ENCODE measurements around the gene RNASE12. TPM values are rescaled to one million over a fixed set of nuclear protein-coding genes. Genes with fewer than 3 reads are reported as not detected.

RNASE12 gene
- total RNA-seq, 6 experiments from 2014 or later = not detected

DNA sequence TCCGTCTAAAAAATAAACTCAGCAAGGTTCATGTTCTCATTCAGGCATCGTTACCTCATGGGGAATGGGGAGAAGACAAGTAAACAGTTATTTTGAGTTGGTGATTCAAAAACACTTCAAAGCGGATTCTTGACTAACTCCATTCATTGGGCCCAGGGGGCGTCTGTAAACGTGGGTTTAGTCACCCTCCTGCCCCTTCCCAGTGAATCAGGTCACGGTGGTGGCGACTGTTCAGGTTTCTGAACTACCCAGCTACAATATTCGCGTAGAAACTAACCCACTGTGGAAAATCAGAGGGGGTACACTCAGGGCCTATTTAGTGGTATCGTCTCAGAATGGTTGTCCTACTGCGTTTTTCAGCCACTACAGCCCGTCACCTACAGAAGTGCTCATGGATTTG, 35.1 kb upstream of the RNASE12 start:
- TF ChIP-seq POLR2A (IDR thresholded peaks at IDR 0.05) = no peak
- TF ChIP-seq, protein P1, sequence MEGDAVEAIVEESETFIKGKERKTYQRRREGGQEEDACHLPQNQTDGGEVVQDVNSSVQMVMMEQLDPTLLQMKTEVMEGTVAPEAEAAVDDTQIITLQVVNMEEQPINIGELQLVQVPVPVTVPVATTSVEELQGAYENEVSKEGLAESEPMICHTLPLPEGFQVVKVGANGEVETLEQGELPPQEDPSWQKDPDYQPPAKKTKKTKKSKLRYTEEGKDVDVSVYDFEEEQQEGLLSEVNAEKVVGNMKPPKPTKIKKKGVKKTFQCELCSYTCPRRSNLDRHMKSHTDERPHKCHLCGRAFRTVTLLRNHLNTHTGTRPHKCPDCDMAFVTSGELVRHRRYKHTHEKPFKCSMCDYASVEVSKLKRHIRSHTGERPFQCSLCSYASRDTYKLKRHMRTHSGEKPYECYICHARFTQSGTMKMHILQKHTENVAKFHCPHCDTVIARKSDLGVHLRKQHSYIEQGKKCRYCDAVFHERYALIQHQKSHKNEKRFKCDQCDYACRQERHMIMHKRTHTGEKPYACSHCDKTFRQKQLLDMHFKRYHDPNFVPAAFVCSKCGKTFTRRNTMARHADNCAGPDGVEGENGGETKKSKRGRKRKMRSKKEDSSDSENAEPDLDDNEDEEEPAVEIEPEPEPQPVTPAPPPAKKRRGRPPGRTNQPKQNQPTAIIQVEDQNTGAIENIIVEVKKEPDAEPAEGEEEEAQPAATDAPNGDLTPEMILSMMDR (IDR thresholded peaks at IDR 0.05) = no peak
- 30% methylated on average over 12 of the region's 12 CpGs for WGBS (ENCODE audit: insufficient coverage, low coverage, low lambda C conversion rate, missing lambda C conversion rate)
- Histone ChIP-seq H3K27me3 (peaks cover 0 to 28% of the 10 kb centered on the region in 2 donors), H3K4me3 (no peak overlapping the region), H3K4me1 (no peaks in the 10 kb centered on the region), H3K36me3 (no peaks in the 10 kb centered on the region), H3K27ac (no peak overlapping the region), H3K9me3 (no peaks in the 10 kb centered on the region)
- intact Hi-C loops (cut with DNase I) = no loop called here
- ATAC-seq (no peak), DNase-seq (no peak)

DNA sequence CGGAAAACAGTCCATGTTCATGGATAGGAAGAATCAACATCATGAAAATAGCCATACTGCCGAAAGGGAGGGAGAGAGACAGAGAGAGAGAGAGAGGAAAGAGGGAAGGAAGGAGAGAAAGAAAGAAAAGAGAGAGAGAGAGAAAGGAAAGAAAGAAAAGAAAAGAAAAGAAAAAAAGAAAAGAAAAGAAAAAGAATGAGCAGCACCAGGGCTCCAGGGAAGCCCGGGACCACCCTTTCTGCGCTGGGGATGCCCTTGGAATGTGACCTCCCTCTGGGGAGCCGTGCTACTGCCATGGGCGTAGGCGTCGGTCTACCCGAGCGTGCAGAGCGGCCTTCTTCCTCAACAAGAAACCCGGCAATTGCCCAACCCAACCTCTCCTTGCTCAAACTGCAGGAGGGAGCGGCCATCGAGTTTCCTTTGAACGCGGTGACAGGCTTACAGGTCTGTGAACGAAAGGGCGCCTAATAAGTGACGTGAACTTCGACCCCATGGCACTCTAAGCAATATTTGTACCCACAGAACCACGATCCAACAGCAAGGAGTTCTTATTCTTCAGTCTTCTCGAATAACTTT, 33.4 kb upstream of the RNASE12 start:
- peak in 2 of 3 donors; percentile 56 to 64 for DNase-seq
- Histone ChIP-seq H3K4me3 (no peak overlapping the region), H3K27ac (no peak overlapping the region), H3K9me3 (no peaks in the 10 kb centered on the region), H3K36me3 (no peaks in the 10 kb centered on the region), H3K27me3 (peaks cover 0 to 28% of the 10 kb centered on the region in 2 donors), H3K4me1 (peaks cover 0 to 6% (median 0%) of the 10 kb centered on the region in 4 donors)
- intact Hi-C loops (cut with DNase I) = no loop called here
- 13% methylated on average over 8 of the region's 22 CpGs for WGBS (ENCODE audit: insufficient coverage, low coverage, low lambda C conversion rate, missing lambda C conversion rate)
- TF ChIP-seq, protein P1 (IDR thresholded peaks at IDR 0.05) = no peak
- TF ChIP-seq POLR2A (IDR thresholded peaks at IDR 0.05) = no peak
- peak; percentile 39 to 55 (median 46) for ATAC-seq

DNA sequence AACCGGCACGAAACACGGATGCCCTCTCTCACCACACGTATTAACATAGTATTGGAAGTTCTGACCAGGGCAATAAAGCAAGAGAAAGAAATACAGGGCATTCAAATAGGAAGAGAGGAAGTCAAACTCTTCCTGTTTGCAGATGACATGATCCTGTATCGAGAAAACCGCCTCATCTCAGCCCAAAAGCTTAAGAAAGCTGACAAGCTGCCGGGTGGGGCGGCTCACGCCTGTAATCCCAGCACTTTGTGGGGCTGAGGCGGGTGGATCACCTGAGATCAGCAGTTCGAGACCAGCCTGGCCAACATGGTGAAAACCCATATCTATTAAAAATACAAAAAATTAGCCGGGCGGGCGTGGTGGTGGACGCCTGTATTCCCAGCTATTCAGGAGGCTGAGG, 32.6 kb upstream of the RNASE12 start:
- Histone ChIP-seq H3K27me3 (peaks cover 0 to 22% of the 10 kb centered on the region in 2 donors), H3K4me1 (peaks cover 0 to 6% (median 0%) of the 10 kb centered on the region in 4 donors), H3K4me3 (no peak overlapping the region), H3K36me3 (no peaks in the 10 kb centered on the region), H3K27ac (no peak overlapping the region), H3K9me3 (no peaks in the 10 kb centered on the region)
- no peak for ATAC-seq
- no peak for DNase-seq
- 61% methylated on average over 15 of the region's 15 CpGs for WGBS (ENCODE audit: insufficient coverage, low coverage, low lambda C conversion rate, missing lambda C conversion rate)
- intact Hi-C loops (cut with DNase I) = no loop called here
- TF ChIP-seq, protein P1 (IDR thresholded peaks at IDR 0.05) = no peak
- TF ChIP-seq POLR2A (IDR thresholded peaks at IDR 0.05) = no peak

- DNase-seq (no peak), ATAC-seq (peak in 1 of 4 donors; percentile 24)
- TF ChIP-seq, protein P1 (IDR thresholded peaks at IDR 0.05) = no peak
- no peak for TF ChIP-seq POLR2A (IDR thresholded peaks at IDR 0.05)
- peaks cover 0 to 6% (median 0%) of the 10 kb centered on the region in 4 donors for H3K4me1 ChIP-seq
- no peaks in the 10 kb centered on the region for H3K9me3 ChIP-seq
- no peak overlapping the region for H3K4me3 ChIP-seq
- 22% methylated on average over 6 of the region's 29 CpGs for WGBS (ENCODE audit: insufficient coverage, low coverage, low lambda C conversion rate, missing lambda C conversion rate)
- no peak overlapping the region for H3K27ac ChIP-seq
- intact Hi-C loops (cut with DNase I) = no loop called here
- H3K36me3 ChIP-seq = no peaks in the 10 kb centered on the region
- peaks cover 0 to 15% of the 10 kb centered on the region in 2 donors for H3K27me3 ChIP-seq
Measured at GRCh38 chr14:20622816-20623291, 31.7 kb upstream of the RNASE12 start.
